Gastroesophageal sphincter (tissue), 3 donors: ENCODE measurements around the gene TLE6.

Experiments used
- CTCF ChIP-seq, 4 experiments: fragments of 200-600 bp in 2 of 4; fragments of 450-650 bp in 2 of 4; sonication (generic) in 1 of 4; IDR thresholded peaks; one replicate each; pipeline ENCODE4 v1.5.1; 2017 to 2019; ENCODE audit warnings: antibody characterized with exemption in 4 of 4, mild to moderate bottlenecking in 2 of 4, moderate library complexity in 2 of 4
- EP300 ChIP-seq: sonication (generic); formaldehyde crosslinking; IDR thresholded peaks from one replicate; pipeline ENCODE4 v1.6.1; 2017; ENCODE audit warnings: antibody characterized with exemption, mild to moderate bottlenecking
- POLR2A ChIP-seq, 2 donors: fragments of 450-650 bp; IDR thresholded peaks; one replicate each; pipeline ENCODE4 v1.6.1; 2017; ENCODE audit warnings: antibody characterized with exemption in 2 of 2, mild to moderate bottlenecking in 2 of 2, moderate library complexity in 1 of 2
- POLR2AphosphoS5 ChIP-seq: sonication (generic); formaldehyde crosslinking; IDR thresholded peaks from one replicate; pipeline ENCODE4 v1.6.1; 2017; ENCODE audit warnings: antibody characterized with exemption

GRCh38 chr19:3038214-3038613, 60.9 kb downstream of the TLE6 start:
- no peak for TF ChIP-seq CTCF (IDR thresholded peaks at IDR 0.05)
- TF ChIP-seq POLR2A (IDR thresholded peaks at IDR 0.05): no peak
- no peak for TF ChIP-seq EP300
- TF ChIP-seq POLR2AphosphoS5: no peak
